ENCODE data around the gene EFCAB14.
"Not testable (repeated sequence)": the region's sequence is repeated elsewhere in the genome, so short reads cannot be mapped to it uniquely, and the experiment has no call there.

EFCAB14 gene

DNA sequence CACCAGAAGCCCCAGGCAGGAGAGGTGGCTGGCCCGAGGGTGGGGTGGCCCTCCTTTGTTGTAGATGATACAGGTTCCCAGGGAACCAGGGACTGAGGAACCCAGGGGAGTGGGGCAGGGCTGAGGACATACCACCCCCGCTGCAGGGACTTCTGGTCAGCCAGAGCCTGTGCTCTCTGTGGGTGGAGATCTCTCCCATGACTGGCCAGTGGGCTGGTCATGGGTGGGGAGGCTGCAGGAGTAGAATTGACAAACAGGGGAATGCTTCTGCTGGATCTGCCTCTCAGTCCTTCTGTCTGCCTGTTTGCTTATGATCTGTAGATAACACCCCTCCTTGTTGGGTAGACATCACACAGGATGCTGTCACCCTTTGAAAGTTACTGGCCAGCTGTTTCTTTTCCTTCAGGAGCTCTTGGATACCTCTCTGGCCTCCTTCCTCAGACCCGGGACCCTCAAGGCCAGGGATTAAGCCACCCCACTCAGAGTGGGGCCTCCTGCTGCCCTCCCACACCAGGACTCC, 2.8 kb upstream of the EFCAB14 start:
- no peak for TF ChIP-seq CTCF (IDR thresholded peaks at IDR 0.05; ENCODE audit: insufficient read depth, missing control alignments)
- DNase-seq (ENCODE audit: insufficient read length, low spot score): no peak
- FAIRE-seq: no peak

DNA sequence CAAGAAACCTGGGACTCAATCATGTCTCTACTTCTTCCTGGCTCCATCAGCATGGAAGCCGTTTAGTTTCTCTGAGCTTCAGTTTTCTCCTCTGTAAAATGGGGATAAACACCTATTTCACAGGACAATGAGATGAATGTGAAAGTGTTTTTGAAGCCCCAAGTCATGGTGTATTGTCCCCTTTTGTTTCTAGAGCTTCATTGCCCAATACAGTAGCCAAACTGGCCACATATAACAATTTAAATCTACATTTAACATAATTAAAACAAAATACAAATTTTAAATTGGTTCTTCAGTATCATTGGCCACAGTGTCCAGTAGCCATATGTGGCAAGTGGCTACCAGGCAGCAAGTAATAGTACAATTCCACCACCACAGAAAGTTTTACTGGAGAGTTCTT, 2.3 kb upstream of the EFCAB14 start:
- no peak for FAIRE-seq
- no peak for TF ChIP-seq CTCF (IDR thresholded peaks at IDR 0.05; ENCODE audit: insufficient read depth, missing control alignments)
- DNase-seq (ENCODE audit: insufficient read length, low spot score): no peak

DNA sequence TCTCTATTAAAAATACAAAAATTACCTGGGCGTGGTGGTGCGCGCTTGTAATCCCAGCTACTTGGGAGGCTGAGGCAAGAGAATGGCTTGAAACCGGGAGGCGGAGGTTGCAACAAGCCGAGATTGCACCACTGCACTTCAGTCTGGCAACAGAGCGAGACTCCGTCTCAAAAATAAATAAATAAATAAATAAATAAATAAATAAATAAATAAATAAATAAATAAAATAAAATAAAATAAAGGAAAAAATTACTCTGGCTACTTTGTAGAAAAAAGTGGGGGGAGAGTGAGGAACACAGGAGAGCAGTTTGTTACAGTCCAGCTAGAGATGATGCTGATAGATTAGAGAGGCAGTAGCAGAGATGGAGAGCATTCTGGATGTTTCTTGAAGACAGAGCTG, 1.4 kb upstream of the EFCAB14 start:
- FAIRE-seq; DNase-seq (ENCODE audit: insufficient read length, low spot score): not testable (repeated sequence)

DNA sequence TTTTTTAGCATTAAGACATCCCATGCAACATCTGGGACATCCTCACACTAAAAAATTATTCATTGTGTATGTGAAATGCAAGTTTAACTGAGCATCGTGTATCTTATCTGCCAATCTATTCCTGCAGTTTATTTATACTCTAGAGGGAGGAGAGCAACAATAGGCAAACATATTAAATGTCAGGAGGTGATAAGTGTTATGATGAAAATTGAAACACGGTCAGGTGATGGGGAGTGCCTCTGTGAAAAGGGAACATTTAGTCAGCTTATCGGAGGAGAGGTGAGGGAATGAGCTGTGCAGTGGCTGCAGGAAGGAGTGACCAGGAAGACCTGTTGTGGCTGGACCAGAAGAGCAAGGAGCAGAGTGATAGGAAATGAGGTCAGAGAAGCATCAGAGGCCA, 775 bp upstream of the EFCAB14 start:
- FAIRE-seq (no peak), DNase-seq (ENCODE audit: insufficient read length, low spot score) (no peak)
- TF ChIP-seq CTCF (IDR thresholded peaks at IDR 0.05; ENCODE audit: insufficient read depth, missing control alignments): no peak

- FAIRE-seq (no peak), DNase-seq (ENCODE audit: insufficient read length, low spot score) (no peak)
These were observed 581 bp downstream of the EFCAB14 start for GRCh38 chr1:46718340-46718726.

DNA sequence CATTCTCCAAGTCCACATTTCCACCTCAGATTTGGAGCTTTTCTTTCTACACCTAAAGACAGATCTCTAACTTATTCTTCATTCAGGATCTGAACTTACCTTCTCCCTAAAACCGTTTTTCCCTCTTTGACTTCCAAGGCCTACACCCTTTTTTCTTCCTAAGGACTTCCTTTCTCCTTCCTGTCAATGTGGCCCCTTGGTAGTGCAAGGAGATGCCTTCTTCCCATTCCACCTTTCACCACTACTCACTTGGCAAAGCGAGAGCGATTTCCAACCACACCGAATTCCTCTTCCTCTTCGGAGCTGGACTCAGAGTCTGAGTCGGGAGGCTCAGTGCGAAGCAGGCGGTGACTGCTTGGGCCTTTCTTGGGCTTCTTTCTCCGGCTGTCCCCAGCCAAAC, 1.3 kb downstream of the EFCAB14 start:
- FAIRE-seq (no peak), DNase-seq (ENCODE audit: insufficient read length, low spot score) (no peak)
- TF ChIP-seq CTCF (IDR thresholded peaks at IDR 0.05; ENCODE audit: insufficient read depth, missing control alignments): no peak

More at GRCh38 chr1:46718340-46718726, 581 bp downstream of the EFCAB14 start:
- TF ChIP-seq CTCF (IDR thresholded peaks at IDR 0.05; ENCODE audit: insufficient read depth, missing control alignments): no peak

GRCh38 chr1:46714976-46715375, 3.9 kb downstream of the EFCAB14 start:
- TF ChIP-seq CTCF (IDR thresholded peaks at IDR 0.05; ENCODE audit: insufficient read depth, missing control alignments): no peak
- DNase-seq (ENCODE audit: insufficient read length, low spot score): no peak
- no peak for FAIRE-seq

DNA sequence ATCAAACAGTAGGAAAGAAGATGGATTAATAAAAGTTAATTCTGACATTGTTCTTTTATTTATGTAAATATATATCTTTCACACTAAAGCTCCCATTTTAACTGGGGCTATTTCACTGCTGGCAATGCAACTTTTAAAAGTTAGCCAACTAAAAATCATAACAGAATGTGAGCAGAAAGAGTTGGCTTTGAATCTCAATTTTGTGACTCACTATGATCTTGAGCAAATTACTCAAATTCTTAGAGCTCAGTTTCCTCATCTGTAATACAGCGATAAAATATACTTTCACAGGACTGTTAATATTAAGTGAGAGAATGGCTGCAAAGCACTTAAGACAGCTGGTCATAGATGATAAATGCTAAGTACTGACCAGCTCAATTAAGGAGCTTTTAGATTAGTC, 10.8 kb downstream of the EFCAB14 start:
- DNase-seq (ENCODE audit: insufficient read length, low spot score) (no peak), FAIRE-seq (no peak)
- no peak for TF ChIP-seq CTCF (IDR thresholded peaks at IDR 0.05; ENCODE audit: insufficient read depth, missing control alignments)

All from D721Med (cell line).